GM12878 (cell line): ENCODE measurements around the gene KIRREL3. TPM values are rescaled to one million over a fixed set of nuclear protein-coding genes. Genes with fewer than 3 reads are reported as not detected.

Experiments used
- ATAC-seq: fragments of 200-7000 bp; cut with Tn5 transposase; 3 replicates; pipeline ENCODE4 v1.9.1; 2020; ENCODE audit warnings: mild to moderate bottlenecking, moderate library complexity
- BruUV-seq: library from RNA; stranded (reverse); fragments of 400-500 nt; replicated peaks from 2 replicates; lab custom pipeline; 2021; lab: Mats Ljungman, UMichigan
- CTCF ChIA-PET: fragments of 300-600 bp; sonication (Branson Sonifier 250); formaldehyde crosslinking; extraction: SDS; loops from one replicate; lab custom pipeline; 2021; ENCODE audit warnings: inconsistent platforms; lab: Yijun Ruan, JAX
- POLR2A ChIA-PET: fragments of 350-600 bp; formaldehyde crosslinking; extraction: SDS; loops from one replicate; lab custom pipeline; 2021; ENCODE audit warnings: inconsistent platforms; lab: Charles Lee
- RAD21 ChIA-PET: fragments of 300-600 bp; sonication (Branson Sonifier 250); formaldehyde crosslinking; loops from one replicate; lab custom pipeline; 2023; ENCODE audit warnings: antibody characterized with exemption; ENCODE audit not compliant: unreplicated experiment; lab: Charles Lee
- SMC1A ChIA-PET: fragments of 300-600 bp; sonication (Branson Sonifier 250); formaldehyde crosslinking; loops from one replicate; lab custom pipeline; 2023; ENCODE audit not compliant: unreplicated experiment, uncharacterized antibody; lab: Charles Lee
- DNase-seq: peaks from one replicate; pipeline ENCODE4 v3.0.0-alpha.2; 2011; ENCODE audit warnings: low read depth, low spot score
- FAIRE-seq: peaks from 3 replicates; lab custom pipeline; 2011; peaks lifted over from hg19 to GRCh38; lab: Jason Lieb, UNC
- H2AFZ ChIP-seq: 2 replicates; pipeline ENCODE4 v1.6.0; 2011; ENCODE audit warnings: low read depth, low read length, control low read depth; ENCODE audit not compliant: control insufficient read depth
- H3K27ac ChIP-seq: 2 replicates; pipeline ENCODE4 v1.5.1; 2011; ENCODE audit warnings: control low read depth; ENCODE audit not compliant: control insufficient read depth, insufficient read depth
- H3K27me3 ChIP-seq, 2 experiments: replicated peaks in 1 of 2; 2 replicates each; pipeline versions ENCODE4 v1.6.0 to v1.6.1; 2011; ENCODE audit warnings: low read length in 1 of 2; ENCODE audit not compliant: control insufficient read depth in 2 of 2, insufficient read depth in 2 of 2
- H3K36me3 ChIP-seq, 2 experiments: 2 replicates each; pipeline ENCODE4 v1.5.1; 2011; ENCODE audit warnings: low read length in 1 of 2; ENCODE audit not compliant: control insufficient read depth in 2 of 2, insufficient read depth in 2 of 2
- H3K4me1 ChIP-seq: 2 replicates; pipeline ENCODE4 v1.6.1; 2011; ENCODE audit warnings: mild to moderate bottlenecking, low read length, moderate library complexity, mixed read lengths; ENCODE audit not compliant: control insufficient read depth, insufficient read depth
- H3K4me2 ChIP-seq: 2 replicates; pipeline ENCODE4 v1.6.0; 2011; ENCODE audit warnings: control low read depth; ENCODE audit not compliant: control insufficient read depth, insufficient read depth
- H3K4me3 ChIP-seq: fragments of 200-600 bp; sonication (generic); 2 replicates; pipeline ENCODE4 v1.5.1; 2016
- H3K79me2 ChIP-seq: 2 replicates; pipeline ENCODE4 v1.6.0; 2011; ENCODE audit warnings: low read length; ENCODE audit not compliant: control insufficient read depth, insufficient read depth
- H3K9ac ChIP-seq: 2 replicates; pipeline ENCODE4 v1.8.0; 2011; ENCODE audit warnings: low read length, control low read depth, mixed read lengths; ENCODE audit not compliant: control insufficient read depth, insufficient read depth
- H3K9me3 ChIP-seq: replicated peaks from 3 replicates; pipeline ENCODE4 v1.5.1; 2011; ENCODE audit warnings: mild to moderate bottlenecking, low read length; ENCODE audit not compliant: control insufficient read depth, insufficient read depth
- H4K20me1 ChIP-seq: 2 replicates; pipeline ENCODE4 v1.6.0; 2011; ENCODE audit not compliant: control insufficient read depth, insufficient read depth
- ATF2 ChIP-seq: IDR thresholded peaks from 2 replicates; pipeline ENCODE4 v1.6.1; 2012; ENCODE audit warnings: low read length, inconsistent platforms
- CREM ChIP-seq: IDR thresholded peaks from 2 replicates; pipeline ENCODE4 v1.6.1; 2014; ENCODE audit warnings: antibody characterized with exemption, low read depth
- CTCF ChIP-seq, 3 experiments: IDR thresholded peaks in 2 of 3; conservative IDR thresholded peaks in 1 of 3; 2 replicates each; pipeline ENCODE4 v1.5.1; 2011; ENCODE audit warnings: low read depth in 3 of 3, low read length in 3 of 3, mild to moderate bottlenecking in 3 of 3, control low read depth in 2 of 3, moderate library complexity in 2 of 3, inconsistent platforms in 1 of 3, mixed read lengths in 1 of 3; ENCODE audit not compliant: control insufficient read depth in 2 of 3, insufficient read depth in 1 of 3; ENCODE audit errors: extremely low read depth in 1 of 3
- EGR1 ChIP-seq, 2 experiments: IDR thresholded peaks; 1 replicate in 1 of 2; 2 replicates in 1 of 2; pipeline ENCODE4 v1.6.1; 2011 to 2012; ENCODE audit warnings: low read depth in 2 of 2, low read length in 2 of 2, borderline replicate concordance in 1 of 2, mild to moderate bottlenecking in 1 of 2, moderate library complexity in 1 of 2
- IRF3 ChIP-seq: fragments of 450-650 bp; IDR thresholded peaks from 2 replicates; pipeline ENCODE4 v1.6.1; 2014; ENCODE audit warnings: mild to moderate bottlenecking
- MXI1 ChIP-seq: fragments of 150-350 bp; IDR thresholded peaks from 2 replicates; pipeline ENCODE4 v1.6.1; 2011; ENCODE audit warnings: low read depth, mild to moderate bottlenecking, inconsistent platforms, low read length, improper control_type of control experiment
- MYB ChIP-seq: fragments of 150-350 bp; IDR thresholded peaks from 2 replicates; pipeline ENCODE4 v1.6.1; 2014; ENCODE audit warnings: mild to moderate bottlenecking, low read depth, low read length, borderline replicate concordance
- SMARCA5 ChIP-seq: fragments of 450-650 bp; IDR thresholded peaks from 2 replicates; pipeline ENCODE4 v1.6.1; 2017; ENCODE audit warnings: mild to moderate bottlenecking
- STAT3 ChIP-seq: IDR thresholded peaks from 2 replicates; pipeline ENCODE4 v1.6.1; 2011; ENCODE audit warnings: low read depth, low read length, improper control_type of control experiment
- USF2 ChIP-seq: IDR thresholded peaks from 2 replicates; pipeline ENCODE4 v1.6.1; 2011; ENCODE audit warnings: low read depth, low read length, improper control_type of control experiment, borderline replicate concordance
- ZBED1 ChIP-seq: IDR thresholded peaks from 2 replicates; pipeline ENCODE4 v1.6.1; 2016; ENCODE audit warnings: borderline replicate concordance
- ZBTB40 ChIP-seq: fragments of 450-650 bp; IDR thresholded peaks from 2 replicates; pipeline ENCODE4 v1.6.1; 2016; ENCODE audit warnings: mild to moderate bottlenecking, moderate library complexity, borderline replicate concordance
- ZNF622 ChIP-seq: fragments of 450-650 bp; IDR thresholded peaks from 2 replicates; pipeline ENCODE4 v1.6.1; 2017; ENCODE audit warnings: mild to moderate bottlenecking, inconsistent platforms
- ZZZ3 ChIP-seq: IDR thresholded peaks from 2 replicates; pipeline ENCODE4 v1.6.1; 2011; ENCODE audit warnings: low read depth; ENCODE audit not compliant: control insufficient read depth, insufficient read length
- WGBS: methylation state at CpG from one replicate; pipeline ENCODE4 v1.1.6; 2016; ENCODE audit warnings: low lambda C conversion rate; ENCODE audit not compliant: insufficient replicate concordance, insufficient coverage; ENCODE audit errors: missing lambda C conversion rate; 5-methylcytosine and 5-hydroxymethylcytosine counted together
- in situ Hi-C: fragments of 300-500 bp; cut with MboI; formaldehyde crosslinking; loops from 9 replicates; pipeline ENCODE4 v1.14.3; 2018; ENCODE audit warnings: mixed read lengths
- intact Hi-C: fragments of 100-400 bp; cut with micrococcal nuclease; formaldehyde crosslinking; loops from one replicate; pipeline ENCODE4 v1.14.2; 2022; ENCODE audit not compliant: unreplicated experiment
- polyA plus RNA-seq, 11 experiments: library from polyadenylated mRNA; depleted of rRNA in 4 of 11; unstranded in 6 of 11; stranded (reverse) in 5 of 11; fragments of >200 nt; fragmentation: Nextera tagmentation in 4 of 11; fragmentation: Illumina TruSeq in 1 of 11; extraction: Ambion mirVana in 4 of 11; extraction: Trizol in 1 of 11; gene quantifications; 1 replicate in 1 of 11; 2 replicates in 10 of 11; pipeline versions ENCODE4 v1.2.1 to v1.2.3, GENCODE V29; 2011 to 2016; ENCODE audit warnings: inconsistent platforms in 2 of 11, missing spikeins in 2 of 11, low read depth in 1 of 11
- total RNA-seq, 4 experiments: library from RNA; depleted of rRNA in 3 of 4; stranded (reverse); fragments of >200 nt in 3 of 4; fragmentation: Illumina TruSeq in 1 of 4; extraction: Trizol in 1 of 4; gene quantifications; 2 replicates each; pipeline versions ENCODE4 v1.2.1 to v1.2.3, GENCODE V29; 2013 to 2021

KIRREL3 gene
- total and polyA plus RNA-seq, 10 of the 15 experiments (the other 5 are each of a cell fraction or from before 2014, with no cell fraction given), result under 0.01 TPM; not detected in 9

GRCh38 chr11:126853732-126854131 lies 146.8 kb downstream of the KIRREL3 start:
- in situ Hi-C loops (no loop called here), intact Hi-C loops (no loop called here)
- no TSS peak for BruUV-seq
- SMC1A ChIA-PET, result no interaction called here
- Histone ChIP-seq H3K27ac (no peak overlapping the region), H3K9me3 (no peaks in the 10 kb centered on the region), H4K20me1 (no peaks in the 10 kb centered on the region; the same call in 1 of the 2 replicates), H2AFZ (no peak overlapping the region), H3K4me1 (no peaks in the 10 kb centered on the region), H3K36me3 (no peaks in the 10 kb centered on the region), H3K79me2 (no peaks in the 10 kb centered on the region), H3K4me2 (no peak overlapping the region), H3K9ac (no peak overlapping the region), H3K27me3 (no peaks in the 10 kb centered on the region), H3K4me3 (no peak overlapping the region)
- no peak for DNase-seq
- FAIRE-seq, result no peak
- RAD21 ChIA-PET, result no interaction called here
- 3% methylated on average over 2 of the region's 2 CpGs for WGBS
- CTCF ChIA-PET, result no interaction called here
- no peak for ATAC-seq
- POLR2A ChIA-PET, result no interaction called here
- TF ChIP-seq ZBED1, result no peak
- no peak for TF ChIP-seq IRF3
- TF ChIP-seq SMARCA5, result no peak
- TF ChIP-seq EGR1 (IDR thresholded peaks at IDR 0.05; ENCODE audit: borderline replicate concordance in 1 of 2, low read depth in 2 of 2, low read length in 2 of 2), result no peak
- no peak for TF ChIP-seq ATF2
- TF ChIP-seq USF2, result no peak
- TF ChIP-seq STAT3, result no peak
- no peak for TF ChIP-seq ZBTB40
- TF ChIP-seq ZZZ3, result no peak
- TF ChIP-seq CREM, result no peak
- TF ChIP-seq MYB, result no peak
- no peak for TF ChIP-seq ZNF622
- no peak for TF ChIP-seq CTCF (IDR thresholded peaks at IDR 0.05 in 2 of 3, conservative IDR thresholded peaks at IDR 0.05 in 1 of 3; ENCODE audit: control insufficient read depth in 2 of 3, extremely low read depth in 1 of 3, insufficient read depth in 1 of 3, low read depth in 3 of 3, low read length in 3 of 3)
- no peak for TF ChIP-seq MXI1
